Stimulated activated CD4-positive, alpha-beta T cell treated with anti-CD3 and anti-CD28 coated beads, Interleukin-15, amount 100 ng/mL, for 1 hour (primary cell): ENCODE measurements around the gene STAC2.

Source experiments
- DNase-seq, 2 donors: peaks; one replicate each; pipeline ENCODE4 v3.0.0-alpha.2; 2020; ENCODE audit warnings: low read depth in 1 of 2, low spot score in 1 of 2

STAC2 gene

GRCh38 chr17:39235555-39236449, 10.1 kb upstream of the STAC2 start:
- DNase-seq: no peak

GRCh38 chr17:39231591-39232551, 6.1 kb upstream of the STAC2 start:
- peak in 1 of 2 donors; percentile 39 for DNase-seq

- DNase-seq: no peak
Measured at GRCh38 chr17:39231091-39231561, 5.4 kb upstream of the STAC2 start.

- no peak for DNase-seq
Measured at GRCh38 chr17:39230361-39230760, 4.6 kb upstream of the STAC2 start.

GRCh38 chr17:39229274-39229913, 3.6 kb upstream of the STAC2 start:
- no peak for DNase-seq

- no peak for DNase-seq
Measured at GRCh38 chr17:39227364-39227919, 1.7 kb upstream of the STAC2 start.

- DNase-seq: no peak
Measured at GRCh38 chr17:39225959-39226683, 376 bp upstream of the STAC2 start.

GRCh38 chr17:39224778-39225307, 902 bp downstream of the STAC2 start:
- DNase-seq: no peak

GRCh38 chr17:39223907-39224777, 1.6 kb downstream of the STAC2 start:
- no peak for DNase-seq

- no peak for DNase-seq
Measured at GRCh38 chr17:39222866-39223834, 2.6 kb downstream of the STAC2 start.

- no peak for DNase-seq
Measured at GRCh38 chr17:39222151-39222550, 3.6 kb downstream of the STAC2 start.

- DNase-seq: no peak
Measured at GRCh38 chr17:39221572-39221971, 4.2 kb downstream of the STAC2 start.

- DNase-seq: no peak
Measured at GRCh38 chr17:39219647-39220154, 6.0 kb downstream of the STAC2 start.

GRCh38 chr17:39218906-39219305, 6.8 kb downstream of the STAC2 start:
- DNase-seq: no peak

GRCh38 chr17:39217734-39218369, 7.9 kb downstream of the STAC2 start:
- no peak for DNase-seq

GRCh38 chr17:39213852-39214251, 11.9 kb downstream of the STAC2 start:
- no peak for DNase-seq

GRCh38 chr17:39212841-39213480, 12.8 kb downstream of the STAC2 start:
- DNase-seq: no peak
